HG03442 (cell line): Measurements from ENCODE around the gene IFITM10.

Experiments
- ATAC-seq: cut with Tn5 transposase; IDR thresholded peaks from one replicate; pipeline ENCODE4 v1.9.1; 2021; ENCODE audit warnings: mild to moderate bottlenecking, moderate library complexity; ENCODE audit not compliant: unreplicated experiment

The IFITM10 gene

DNA sequence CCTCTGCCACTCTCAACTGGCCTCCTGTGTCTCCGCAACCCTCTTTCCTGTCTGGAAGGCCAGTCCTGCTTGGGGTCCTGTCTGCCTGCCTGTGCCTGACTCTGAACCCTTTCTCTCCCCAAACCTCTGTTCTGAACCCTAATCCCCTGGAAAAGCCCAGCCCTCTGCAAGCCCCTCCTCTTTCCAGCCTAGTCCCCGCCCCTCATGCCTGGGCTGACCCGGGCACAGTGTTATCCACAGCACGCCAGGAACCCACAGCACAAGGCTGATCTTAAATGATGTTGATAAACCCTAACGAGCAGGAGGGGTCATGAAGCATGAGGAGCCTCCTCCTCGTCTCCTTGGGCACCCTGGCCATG, at the start of gene IFITM10:
Gene IFITM10 (minus strand): TSS at position 115 of the 359 bp plus-strand sequence. CDS start 153 bp downstream, outside the sequence.
- no peak for ATAC-seq

GRCh38 chr11:1797391-1798125, 47.2 kb upstream of the IFITM10 start:
- no peak for ATAC-seq

DNA sequence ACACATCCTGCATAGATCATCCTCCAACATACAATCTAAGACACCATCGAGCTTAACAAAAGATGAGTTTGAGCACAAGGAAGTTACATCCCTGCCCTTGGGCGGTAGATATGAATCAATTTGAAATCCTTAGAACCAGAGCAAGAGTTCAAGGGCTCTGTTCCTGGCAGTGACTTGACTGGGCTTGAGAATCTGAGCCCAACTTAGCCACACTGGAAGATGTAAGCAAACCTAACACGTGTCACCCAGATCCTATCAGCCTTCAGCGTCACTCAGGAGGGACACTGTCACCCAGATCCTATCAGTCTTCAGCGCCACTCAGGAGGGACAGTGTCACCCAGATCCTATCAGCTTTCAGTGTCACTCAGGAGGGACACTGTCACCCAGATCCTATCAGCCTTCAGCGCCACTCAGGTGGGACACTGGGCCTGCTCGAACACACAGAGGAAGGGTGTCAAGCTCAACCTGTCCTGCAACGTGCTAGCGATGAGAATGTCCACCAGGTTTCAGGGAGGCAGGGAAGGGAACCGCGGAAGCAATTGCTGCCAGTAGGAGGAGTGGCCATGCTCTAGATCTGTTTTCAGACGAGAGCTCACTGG, 46.1 kb upstream of the IFITM10 start:
- no peak for ATAC-seq

DNA sequence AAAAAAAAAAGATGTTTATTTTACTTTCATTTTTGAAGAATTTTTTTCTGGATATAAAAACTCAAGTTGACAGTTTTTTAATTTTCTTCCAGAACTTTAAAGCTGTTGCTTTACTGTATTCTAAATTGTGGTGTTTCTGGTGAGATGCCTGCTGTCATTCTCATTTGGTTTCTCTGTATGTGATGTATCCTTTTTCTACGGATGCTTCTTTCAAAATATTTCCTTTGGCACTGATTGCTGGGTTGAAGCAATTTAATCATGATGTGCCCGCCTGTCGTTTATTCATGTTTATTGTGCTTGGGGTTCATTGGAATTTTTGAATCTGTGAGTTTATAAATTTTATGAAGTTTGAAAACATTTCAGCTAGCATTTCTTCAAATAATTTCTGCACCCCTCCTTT, 42.7 kb upstream of the IFITM10 start:
- ATAC-seq, result no peak

DNA sequence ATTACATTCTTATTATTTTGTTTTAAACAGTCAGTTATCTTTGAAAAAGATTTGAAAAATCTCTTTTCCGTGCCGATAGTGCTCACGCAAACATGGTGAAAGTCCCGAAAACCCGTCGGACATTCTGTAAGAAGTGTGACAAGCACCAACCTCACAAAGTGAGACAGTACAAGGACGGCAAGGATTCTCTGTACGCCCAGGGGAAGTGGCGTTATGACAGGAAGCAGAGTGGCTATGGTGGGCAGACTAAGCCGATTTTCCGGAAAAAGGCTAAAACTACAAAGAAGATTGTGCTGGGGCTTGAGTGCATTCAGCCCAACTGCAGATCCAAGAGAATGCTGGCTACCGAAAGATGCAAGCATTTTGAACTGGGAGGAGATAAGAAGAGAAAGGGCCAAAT, 42.1 kb upstream of the IFITM10 start:
- no peak for ATAC-seq

DNA sequence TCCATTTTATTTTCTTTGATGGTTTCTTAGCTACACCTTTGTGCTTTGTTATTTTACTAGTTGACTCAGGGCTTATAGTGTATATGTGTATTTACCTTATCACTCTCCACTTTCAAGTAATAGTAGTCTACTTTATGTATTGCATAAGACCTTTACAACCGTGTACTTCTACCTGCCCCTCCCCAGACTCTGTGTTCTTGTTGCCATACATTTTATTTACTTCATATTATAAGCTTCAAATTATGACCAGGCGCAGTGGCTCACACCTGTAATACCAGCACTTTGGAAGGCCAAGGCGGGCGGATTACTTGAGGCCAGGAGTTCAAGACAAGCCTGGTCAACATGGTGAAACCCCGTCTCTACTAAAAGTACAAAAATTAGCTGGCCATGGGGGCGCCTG, 41.5 kb upstream of the IFITM10 start:
- ATAC-seq, result no peak

DNA sequence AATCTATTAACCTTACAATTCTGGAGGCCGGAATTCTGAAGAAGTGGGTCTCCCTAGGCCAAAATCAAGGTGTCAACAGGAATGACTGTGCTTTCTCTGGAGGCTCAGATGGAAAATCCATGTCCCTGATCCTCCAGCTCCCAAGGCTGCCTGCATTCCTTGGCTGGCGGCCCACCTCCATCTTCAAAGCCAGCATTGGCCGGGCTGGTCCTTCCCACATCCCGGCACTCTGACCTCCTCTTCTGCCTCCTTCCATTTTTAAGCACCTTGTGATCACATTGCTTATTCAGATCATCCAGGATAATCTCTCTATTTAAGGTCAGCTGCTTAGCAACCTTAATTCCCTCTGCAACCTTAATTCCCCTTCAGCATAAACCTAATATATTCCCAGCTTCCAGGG, 36.1 kb upstream of the IFITM10 start:
- no peak for ATAC-seq

GRCh38 chr11:1785749-1786413, 35.5 kb upstream of the IFITM10 start:
- no peak for ATAC-seq

DNA sequence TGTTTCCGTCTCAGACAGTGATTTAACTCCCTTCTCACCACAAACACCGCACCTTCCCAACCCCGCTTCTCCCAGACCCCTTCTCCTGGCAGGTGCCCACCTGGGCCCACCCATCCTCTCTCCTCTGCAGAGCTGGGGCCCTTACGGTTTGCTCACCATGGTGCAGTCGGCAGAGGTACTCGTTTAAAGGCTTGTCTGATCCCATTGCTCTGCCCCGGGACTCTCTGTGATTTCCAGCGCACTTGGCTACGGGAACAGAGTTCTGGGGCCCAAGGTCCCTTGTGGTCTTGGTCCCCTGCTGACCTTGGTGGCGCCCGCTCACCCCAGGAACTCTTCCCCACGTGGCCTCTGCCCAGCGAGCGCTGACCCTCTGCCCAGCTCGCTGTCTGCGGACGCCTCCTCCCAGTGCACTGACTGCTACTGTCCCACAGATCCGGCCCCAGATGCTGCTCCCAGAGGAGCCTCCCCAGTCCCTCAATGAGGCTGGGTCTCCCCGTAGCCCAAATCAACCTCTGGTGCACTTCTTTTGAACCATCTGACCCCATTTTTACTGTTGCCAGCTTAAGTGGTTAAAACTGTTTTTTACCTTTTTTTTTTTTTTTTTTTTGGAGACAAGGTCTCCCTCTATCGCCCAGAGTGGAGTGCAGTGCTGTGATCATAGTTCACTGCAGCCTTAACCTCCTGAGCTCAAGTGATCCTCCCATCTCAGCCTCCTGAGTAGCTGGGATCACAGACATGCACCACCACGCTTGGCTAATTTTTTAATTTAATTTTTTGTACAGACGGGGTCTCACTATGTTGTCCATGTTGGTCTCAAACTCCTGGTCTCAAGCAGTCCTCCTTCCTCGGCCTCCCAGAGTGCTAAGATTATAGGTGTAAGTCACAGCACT, 34.6 kb upstream of the IFITM10 start:
- ATAC-seq, result no peak

GRCh38 chr11:1783725-1784529, 33.5 kb upstream of the IFITM10 start:
- ATAC-seq, result no peak

- ATAC-seq, result no peak
Measured at GRCh38 chr11:1782831-1783724, 32.7 kb upstream of the IFITM10 start.

DNA sequence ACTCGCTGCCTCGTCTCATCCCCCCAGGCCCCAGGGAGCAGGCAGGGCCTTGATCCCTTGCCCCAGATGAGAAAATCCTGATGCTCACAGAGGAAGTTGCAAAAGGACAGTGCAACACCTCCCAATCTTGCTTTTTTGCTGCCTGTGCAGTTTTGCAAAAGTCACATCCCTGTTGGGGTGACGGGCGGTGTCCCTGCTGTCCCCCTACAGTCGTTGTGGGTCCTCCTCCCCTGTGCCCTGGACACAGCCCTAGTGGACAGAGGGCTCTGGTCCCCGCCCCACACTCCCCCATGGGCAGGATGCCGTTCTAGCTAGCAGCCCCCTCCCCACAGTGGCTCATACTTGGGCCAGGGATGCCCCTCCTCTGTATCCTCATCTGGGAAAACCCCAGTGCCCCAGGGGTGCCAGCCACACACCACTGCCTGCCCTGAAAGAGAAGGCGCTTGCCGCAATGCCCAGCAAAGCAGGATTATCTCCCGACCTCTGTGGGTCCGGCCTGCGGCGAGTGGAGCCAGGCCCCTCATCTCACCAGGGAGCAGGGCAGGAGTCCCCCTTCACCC, 31.7 kb upstream of the IFITM10 start:
- ATAC-seq, result no peak

DNA sequence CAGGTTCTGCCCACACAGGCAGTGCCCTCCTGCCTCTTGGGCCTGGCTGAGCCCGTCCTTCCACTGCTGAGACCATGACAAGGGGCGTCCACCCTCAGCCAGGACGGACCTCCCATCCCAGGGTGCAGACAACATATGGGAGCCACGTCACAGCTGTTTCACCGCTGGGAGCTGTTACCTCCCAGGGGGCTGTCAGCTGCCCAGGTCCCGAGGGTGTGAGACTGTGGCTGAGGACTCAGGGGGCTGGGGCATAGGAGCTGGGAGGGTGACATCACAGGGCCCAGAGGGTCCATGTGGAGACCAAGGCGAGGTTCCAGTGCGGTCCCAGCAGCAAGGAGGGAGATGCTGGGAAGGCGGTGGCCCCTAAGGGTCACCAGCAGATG, 31.2 kb upstream of the IFITM10 start:
- no peak for ATAC-seq

DNA sequence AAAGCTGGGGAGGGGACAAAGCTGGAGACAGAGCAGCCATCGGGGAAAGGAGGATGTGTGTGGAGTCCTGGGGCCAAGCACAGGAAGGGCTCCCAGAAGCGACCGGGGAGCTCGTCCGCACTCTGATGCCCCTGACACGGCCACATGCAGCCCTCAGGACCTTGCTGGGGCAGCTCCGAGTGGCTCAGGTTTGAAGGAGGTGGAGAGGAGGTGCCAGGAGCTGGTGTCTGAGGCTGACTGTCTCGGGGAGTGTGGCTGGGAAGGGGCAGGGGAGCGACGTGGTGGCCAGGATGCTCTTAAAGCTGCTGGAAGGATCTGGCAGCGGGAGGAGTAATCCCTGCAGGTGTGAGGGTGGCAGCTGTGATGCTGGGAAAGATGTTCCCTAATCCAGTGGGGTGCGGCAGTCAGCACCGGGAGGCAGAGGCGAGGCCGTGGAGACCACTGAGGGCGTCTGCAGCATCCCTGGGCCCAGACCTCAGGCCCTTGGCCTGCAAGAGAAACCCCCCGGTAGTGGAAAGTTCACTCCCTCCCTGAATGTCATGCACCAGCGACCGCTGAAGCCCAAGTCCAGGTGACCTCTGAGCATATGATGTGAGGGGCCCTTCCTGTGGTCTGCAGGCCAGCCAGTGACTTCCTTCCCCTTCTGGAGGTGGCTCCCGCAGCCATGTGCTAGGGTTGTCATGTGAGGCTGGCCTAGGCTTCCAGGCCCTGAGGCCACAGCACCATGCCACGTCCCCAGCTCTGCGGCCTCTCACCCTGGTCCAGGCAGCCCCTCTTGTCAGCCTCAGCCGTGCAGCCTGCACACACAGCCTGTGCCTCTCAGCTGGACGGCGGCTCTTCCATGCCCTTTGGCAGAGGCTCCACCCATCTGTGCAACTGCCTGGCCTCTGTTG, 30.6 kb upstream of the IFITM10 start:
- ATAC-seq, result no peak

- ATAC-seq, result no peak
Measured at GRCh38 chr11:1779806-1780699, 29.7 kb upstream of the IFITM10 start.

GRCh38 chr11:1779034-1779805, 28.8 kb upstream of the IFITM10 start:
- ATAC-seq, result no peak
